Spleen (tissue), 11 donors: Measurements from ENCODE around the gene IBA57. TPM values are rescaled to one million over a fixed set of nuclear protein-coding genes. Genes with fewer than 3 reads are reported as not detected.

Source experiments
- DNase-seq: peaks from one replicate; pipeline ENCODE4 v3.0.0-alpha.2; 2020
- H3K27ac ChIP-seq, 8 donors: fragments of 200-600 bp; sonication (generic) in 7 of 8; 1 replicate in 4 of 8; 2 replicates in 4 of 8; pipeline versions ENCODE4 v1.5.0 to v1.8.0; 2016 to 2021; ENCODE audit warnings: inconsistent platforms in 4 of 8, mild to moderate bottlenecking in 4 of 8, moderate library complexity in 1 of 8
- H3K27me3 ChIP-seq, 7 donors: fragments of 200-600 bp; sonication (generic) in 6 of 7; replicated peaks in 1 of 7; 1 replicate in 4 of 7; 2 replicates in 3 of 7; pipeline versions ENCODE4 v1.5.0 to v1.8.0; 2016 to 2021; ENCODE audit warnings: inconsistent platforms in 3 of 7, mild to moderate bottlenecking in 1 of 7
- H3K36me3 ChIP-seq, 6 donors: fragments of 200-600 bp; sonication (generic) in 5 of 6; 1 replicate in 4 of 6; 2 replicates in 2 of 6; pipeline versions ENCODE4 v1.5.0 to v1.8.0; 2016 to 2021; ENCODE audit warnings: inconsistent platforms in 2 of 6
- H3K4me1 ChIP-seq, 6 donors: fragments of 200-600 bp; sonication (generic) in 5 of 6; 1 replicate in 3 of 6; 2 replicates in 3 of 6; pipeline versions ENCODE4 v1.5.0 to v1.8.0; 2016 to 2021; ENCODE audit warnings: inconsistent platforms in 3 of 6
- H3K4me3 ChIP-seq, 8 donors: fragments of 200-600 bp; sonication (generic) in 7 of 8; 1 replicate in 4 of 8; 2 replicates in 4 of 8; pipeline versions ENCODE4 v1.5.0 to v1.8.0; 2016 to 2021; ENCODE audit warnings: inconsistent platforms in 4 of 8, mild to moderate bottlenecking in 4 of 8, moderate library complexity in 2 of 8
- H3K9me3 ChIP-seq, 8 donors: fragments of 200-600 bp; sonication (generic) in 7 of 8; 1 replicate in 4 of 8; 2 replicates in 4 of 8; pipeline versions ENCODE4 v1.5.0 to v1.8.0; 2016 to 2021; ENCODE audit warnings: inconsistent platforms in 4 of 8
- POLR2A ChIP-seq, 3 donors: fragments of 450-650 bp; IDR thresholded peaks; one replicate each; pipeline ENCODE4 v1.5.1; 2017; ENCODE audit warnings: antibody characterized with exemption in 3 of 3, mild to moderate bottlenecking in 1 of 3
- POLR2AphosphoS5 ChIP-seq, 3 donors: sonication (generic); formaldehyde crosslinking; IDR thresholded peaks; one replicate each; pipeline ENCODE4 v1.5.1; 2017; ENCODE audit warnings: antibody characterized with exemption in 3 of 3
- WGBS, 5 donors: extraction: QIAGEN DNeasy Blood & Tissue Kit in 3 of 5; methylation state at CpG; one replicate each; pipeline versions ENCODE4 v1.1.5 to v1.1.7; 2013 to 2018; 5-methylcytosine and 5-hydroxymethylcytosine counted together
- intact Hi-C: fragments of 100-400 bp; cut with DNase I; formaldehyde crosslinking; loops from one replicate; pipeline ENCODE4 v1.15.0; 2023; ENCODE audit warnings: low total_unique reads
- polyA plus RNA-seq, 3 donors: library from polyadenylated mRNA; stranded (reverse); fragments of 200-250 nt; gene quantifications; one replicate each; pipeline ENCODE4 v1.2.1, GENCODE V29; 2013
- total RNA-seq, 7 donors: library from RNA; depleted of rRNA in 3 of 7; stranded (reverse); fragments of >200 nt in 3 of 7; fragmentation: NEBNext Ultra II Directional in 4 of 7; extraction: Animal tissue kit (Norgen Biotek cat#: 25700) in 4 of 7; gene quantifications; one replicate each; pipeline versions ENCODE4 v1.1.0 to v1.2.1, GENCODE V29; 2016 to 2021
- TF ChIP-seq, protein P1 (sequence below), 11 experiments: fragments of 200-600 bp in 7 of 11; fragments of 450-650 bp in 4 of 11; sonication (generic) in 4 of 11; IDR thresholded peaks in 8 of 11; conservative IDR thresholded peaks in 3 of 11; 1 replicate in 7 of 11; 2 replicates in 4 of 11; pipeline versions ENCODE4 v1.4.0 to v1.8.0; 2016 to 2021; ENCODE audit warnings: antibody characterized with exemption in 11 of 11, inconsistent platforms in 4 of 11, mild to moderate bottlenecking in 1 of 11
- donor health status: healthy with polysubstance abuse.
- donor health status: DM: no; HTN: no; CAD: no; lungs with moderate emphysema.
- donor health status: DM: no; HTN: no; CAD: no.
- donor health status: Bipolar disorder and iron deficiency.
- donor health status: healthy.
- donor health status: DM: no; HTN: no; CAD: no.
- donor health status: DM: yes; HTN: yes; CAD: no.

IBA57 gene
- total and polyA plus RNA-seq, 10 donors, result 0.59 to 14.7 (median 9.3) TPM

DNA sequence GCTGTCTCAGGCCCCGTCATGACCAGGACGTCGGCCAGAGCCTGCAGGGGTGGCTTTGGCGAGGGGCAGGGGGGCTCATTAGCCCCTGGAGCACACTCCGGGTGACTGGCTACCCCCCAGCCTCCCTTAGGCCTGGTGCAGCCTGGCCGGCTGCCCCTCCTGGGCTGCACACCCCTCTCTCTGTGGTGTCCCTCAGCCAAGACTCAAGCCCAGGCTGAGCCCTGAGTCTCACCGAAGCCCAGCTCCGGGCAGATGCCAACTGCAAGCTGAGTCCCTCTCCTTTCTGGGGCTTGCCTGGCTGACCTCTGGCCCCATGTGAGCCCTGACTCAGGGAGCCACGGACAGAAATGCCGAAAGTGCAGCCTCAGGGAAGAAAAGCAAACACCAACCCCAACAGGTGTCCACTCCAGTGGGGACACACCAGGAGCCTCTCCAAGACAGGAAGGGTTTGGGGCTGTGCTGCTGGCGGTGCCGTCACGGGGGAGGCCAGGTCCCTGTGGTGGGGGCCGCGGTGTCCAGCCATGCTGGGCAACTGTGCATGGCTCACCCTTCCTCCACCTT, 5.3 kb upstream of the IBA57 start:
- Histone ChIP-seq H3K36me3 (no peaks in the 10 kb centered on the region), H3K4me1 (peaks cover 18 to 65% (median 47%) of the 10 kb centered on the region in 6 donors), H3K9me3 (no peaks in the 10 kb centered on the region), H3K4me3 (no peak overlapping the region), H3K27ac (no peak overlapping the region), H3K27me3 (peaks cover 0 to 36% (median 0%) of the 10 kb centered on the region in 7 donors)
- WGBS, 5 donors, result 87 to 96% (median 91%) methylated on average over 10 to 15 of the region's 15 CpGs
- peak; percentile 65 for DNase-seq
- intact Hi-C loops, result no loop called here
- no peak for TF ChIP-seq POLR2AphosphoS5 (IDR thresholded peaks at IDR 0.05)
- TF ChIP-seq, protein P1, sequence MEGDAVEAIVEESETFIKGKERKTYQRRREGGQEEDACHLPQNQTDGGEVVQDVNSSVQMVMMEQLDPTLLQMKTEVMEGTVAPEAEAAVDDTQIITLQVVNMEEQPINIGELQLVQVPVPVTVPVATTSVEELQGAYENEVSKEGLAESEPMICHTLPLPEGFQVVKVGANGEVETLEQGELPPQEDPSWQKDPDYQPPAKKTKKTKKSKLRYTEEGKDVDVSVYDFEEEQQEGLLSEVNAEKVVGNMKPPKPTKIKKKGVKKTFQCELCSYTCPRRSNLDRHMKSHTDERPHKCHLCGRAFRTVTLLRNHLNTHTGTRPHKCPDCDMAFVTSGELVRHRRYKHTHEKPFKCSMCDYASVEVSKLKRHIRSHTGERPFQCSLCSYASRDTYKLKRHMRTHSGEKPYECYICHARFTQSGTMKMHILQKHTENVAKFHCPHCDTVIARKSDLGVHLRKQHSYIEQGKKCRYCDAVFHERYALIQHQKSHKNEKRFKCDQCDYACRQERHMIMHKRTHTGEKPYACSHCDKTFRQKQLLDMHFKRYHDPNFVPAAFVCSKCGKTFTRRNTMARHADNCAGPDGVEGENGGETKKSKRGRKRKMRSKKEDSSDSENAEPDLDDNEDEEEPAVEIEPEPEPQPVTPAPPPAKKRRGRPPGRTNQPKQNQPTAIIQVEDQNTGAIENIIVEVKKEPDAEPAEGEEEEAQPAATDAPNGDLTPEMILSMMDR (IDR thresholded peaks at IDR 0.05 in 8 of 11, conservative IDR thresholded peaks at IDR 0.05 in 3 of 11), result no peak
- no peak for TF ChIP-seq POLR2A (IDR thresholded peaks at IDR 0.05)

DNA sequence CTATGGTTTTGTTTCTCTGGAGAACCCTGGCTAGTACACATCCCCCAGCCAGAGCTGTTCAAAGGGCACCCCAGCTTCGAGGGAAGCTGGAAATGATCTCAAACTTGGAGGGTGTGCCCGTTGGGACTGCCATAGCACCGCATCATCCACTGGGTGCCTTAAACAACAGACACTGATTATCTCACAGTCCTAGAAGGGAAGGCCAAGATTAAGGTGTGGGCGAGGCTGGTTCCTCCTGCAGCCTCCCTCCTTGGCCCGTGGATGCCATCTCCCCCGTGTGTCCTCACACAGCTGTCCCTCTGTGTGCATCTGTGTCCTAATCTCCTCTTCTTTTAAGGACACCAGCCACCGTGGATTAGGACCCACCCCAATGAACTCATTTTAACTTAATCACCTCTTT, 4.2 kb upstream of the IBA57 start:
- Histone ChIP-seq H3K27ac (peak overlapping the region in 3 of 8 donors; percentile 85 to 100 (median 100)), H3K9me3 (no peaks in the 10 kb centered on the region), H3K4me3 (no peak overlapping the region), H3K36me3 (no peaks in the 10 kb centered on the region), H3K4me1 (peaks cover 17 to 58% (median 44%) of the 10 kb centered on the region in 6 donors), H3K27me3 (peaks cover 0 to 35% (median 0%) of the 10 kb centered on the region in 7 donors)
- intact Hi-C loops, result no loop called here
- DNase-seq, result peak; percentile 32
- WGBS, 5 donors, result 55 to 75% (median 61%) methylated on average over 6 to 7 of the region's 7 CpGs
- TF ChIP-seq, protein P1 (IDR thresholded peaks at IDR 0.05 in 8 of 11, conservative IDR thresholded peaks at IDR 0.05 in 3 of 11), result no peak
- TF ChIP-seq POLR2AphosphoS5 (IDR thresholded peaks at IDR 0.05), result no peak
- TF ChIP-seq POLR2A (IDR thresholded peaks at IDR 0.05), result no peak

DNA sequence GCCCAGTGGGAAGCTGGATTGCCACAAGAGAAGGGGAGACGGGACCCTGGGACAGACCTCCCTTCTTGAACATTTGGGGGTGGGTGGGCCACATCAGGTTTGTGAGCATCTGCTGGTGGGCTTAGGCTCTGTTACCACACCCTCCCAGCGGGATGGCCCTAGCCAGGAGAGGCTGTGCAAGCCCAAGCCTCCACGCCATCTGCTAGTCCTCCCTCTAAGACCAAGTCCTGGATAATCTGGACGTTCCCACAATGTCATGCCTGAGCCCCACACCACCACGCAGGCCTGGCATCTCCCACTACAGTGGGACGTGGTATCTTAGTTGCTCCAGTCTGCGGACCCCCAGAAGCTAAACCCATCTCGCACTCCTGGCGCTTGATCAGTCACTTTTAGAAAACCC, 3.7 kb upstream of the IBA57 start:
- no peak for TF ChIP-seq POLR2A (IDR thresholded peaks at IDR 0.05)
- TF ChIP-seq, protein P1 (IDR thresholded peaks at IDR 0.05 in 8 of 11, conservative IDR thresholded peaks at IDR 0.05 in 3 of 11), result no peak
- Histone ChIP-seq H3K27ac (peak overlapping the region; percentile 28 to 100 (median 78)), H3K27me3 (peaks cover 0 to 30% (median 0%) of the 10 kb centered on the region in 7 donors), H3K9me3 (no peaks in the 10 kb centered on the region), H3K4me1 (peaks cover 17 to 58% (median 44%) of the 10 kb centered on the region in 6 donors), H3K4me3 (no peak overlapping the region), H3K36me3 (no peaks in the 10 kb centered on the region)
- 81 to 95% (median 85%) methylated on average over 4 to 9 of the region's 9 CpGs for WGBS, 5 donors
- DNase-seq, result no peak
- intact Hi-C loops, result no loop called here

DNA sequence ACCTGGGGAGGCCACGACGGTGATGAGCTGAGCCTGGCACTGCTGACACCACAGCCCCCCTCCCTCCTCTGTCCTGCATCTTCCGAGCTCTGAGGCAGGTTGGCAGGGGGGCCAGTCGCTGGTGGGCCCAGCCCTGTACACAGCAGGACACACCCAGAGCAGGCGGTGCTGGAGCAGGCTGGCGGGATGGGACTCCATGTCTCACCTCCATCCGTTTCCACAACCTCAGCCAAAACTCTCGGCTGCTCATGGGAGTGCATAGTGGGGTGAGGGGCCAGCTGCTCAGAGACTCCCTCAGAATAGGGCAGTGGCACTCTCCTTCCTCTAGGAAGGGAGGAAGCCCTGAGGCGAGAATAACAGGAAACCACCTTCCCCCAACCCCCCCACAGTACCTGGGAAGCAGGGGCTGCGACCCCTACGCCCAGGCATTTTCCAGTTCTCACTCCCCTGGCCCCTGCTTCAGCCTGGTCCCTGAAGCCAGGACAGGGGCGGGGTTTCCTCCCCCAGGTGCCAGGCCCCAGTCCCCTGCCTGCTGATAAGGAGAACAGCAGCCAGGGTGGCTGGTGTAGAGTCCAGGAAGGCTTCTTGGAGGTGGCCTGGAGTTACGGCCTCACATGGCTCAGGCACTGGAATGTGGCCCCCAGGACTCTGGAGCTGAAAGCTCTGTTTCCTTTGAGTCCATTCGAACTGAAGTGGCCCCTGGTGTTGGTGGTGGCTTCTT, 3.2 kb upstream of the IBA57 start:
- intact Hi-C loops, result no loop called here
- peak; percentile 82 for DNase-seq
- Histone ChIP-seq H3K36me3 (no peaks in the 10 kb centered on the region), H3K4me1 (peaks cover 19 to 56% (median 42%) of the 10 kb centered on the region in 6 donors), H3K4me3 (no peak overlapping the region), H3K27ac (peak overlapping the region; percentile 28 to 100 (median 78)), H3K27me3 (peaks cover 0 to 24% (median 0%) of the 10 kb centered on the region in 7 donors), H3K9me3 (no peaks in the 10 kb centered on the region)
- TF ChIP-seq, protein P1 (IDR thresholded peaks at IDR 0.05 in 8 of 11, conservative IDR thresholded peaks at IDR 0.05 in 3 of 11), result peak in 1 of 11 experiments; percentile 5
- TF ChIP-seq POLR2A (IDR thresholded peaks at IDR 0.05) (no peak), POLR2AphosphoS5 (IDR thresholded peaks at IDR 0.05) (peak in 2 of 3 donors; percentile 44 to 58)
- WGBS, 5 donors, result 19 to 35% (median 28%) methylated on average over 8 to 14 of the region's 14 CpGs
